ENCODE measurements around the gene STARD9. TPM values are rescaled to one million over a fixed set of nuclear protein-coding genes. Genes with fewer than 3 reads are reported as not detected.

STARD9 gene
- total and polyA plus RNA-seq, 2 of the 13 experiments (the other 11 are each of a cell fraction or from before 2014, with no cell fraction given): 5.3 to 7.5 TPM

DNA sequence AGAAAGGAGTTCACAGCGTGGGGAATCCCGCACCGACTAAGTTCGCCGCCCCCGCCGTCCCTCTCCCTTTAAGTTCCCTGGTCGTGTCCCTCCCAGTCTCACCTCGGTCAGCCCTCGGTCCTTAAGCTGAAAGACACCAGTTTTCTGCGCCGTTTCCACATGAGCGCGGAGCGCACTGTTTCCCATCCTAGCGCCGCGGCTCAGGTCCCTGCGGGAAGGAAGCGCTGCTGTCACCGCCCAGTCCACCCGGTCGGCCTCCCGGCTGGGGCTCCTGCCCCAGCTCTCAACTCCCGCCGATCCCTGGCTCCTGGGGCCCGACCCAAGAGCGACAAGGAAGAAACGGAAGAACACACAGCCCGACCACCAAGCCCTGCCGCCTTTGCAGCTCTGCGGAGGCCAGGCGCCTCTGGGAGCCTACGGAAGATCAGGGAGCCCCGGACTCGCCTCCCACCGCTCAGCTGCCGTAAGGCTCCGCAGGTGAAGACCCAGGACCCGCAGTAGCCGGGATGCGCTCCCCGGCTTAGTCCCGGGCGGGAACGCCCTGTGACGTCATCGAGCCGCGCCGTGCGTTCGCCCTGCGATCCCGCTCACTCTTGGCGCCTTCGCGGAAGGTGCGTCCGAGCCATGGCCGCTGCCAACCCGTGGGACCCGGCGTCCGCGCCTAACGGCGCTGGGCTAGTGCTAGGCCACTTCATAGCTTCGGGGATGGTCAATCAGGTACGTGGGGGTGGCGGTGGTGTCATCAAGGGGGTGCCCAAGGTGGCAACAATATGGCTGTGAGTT lies 27.0 kb upstream of the STARD9 start, which contains the start of the genes HAUS2 and LRRC57 (continued):
- TF ChIP-seq, protein P1, sequence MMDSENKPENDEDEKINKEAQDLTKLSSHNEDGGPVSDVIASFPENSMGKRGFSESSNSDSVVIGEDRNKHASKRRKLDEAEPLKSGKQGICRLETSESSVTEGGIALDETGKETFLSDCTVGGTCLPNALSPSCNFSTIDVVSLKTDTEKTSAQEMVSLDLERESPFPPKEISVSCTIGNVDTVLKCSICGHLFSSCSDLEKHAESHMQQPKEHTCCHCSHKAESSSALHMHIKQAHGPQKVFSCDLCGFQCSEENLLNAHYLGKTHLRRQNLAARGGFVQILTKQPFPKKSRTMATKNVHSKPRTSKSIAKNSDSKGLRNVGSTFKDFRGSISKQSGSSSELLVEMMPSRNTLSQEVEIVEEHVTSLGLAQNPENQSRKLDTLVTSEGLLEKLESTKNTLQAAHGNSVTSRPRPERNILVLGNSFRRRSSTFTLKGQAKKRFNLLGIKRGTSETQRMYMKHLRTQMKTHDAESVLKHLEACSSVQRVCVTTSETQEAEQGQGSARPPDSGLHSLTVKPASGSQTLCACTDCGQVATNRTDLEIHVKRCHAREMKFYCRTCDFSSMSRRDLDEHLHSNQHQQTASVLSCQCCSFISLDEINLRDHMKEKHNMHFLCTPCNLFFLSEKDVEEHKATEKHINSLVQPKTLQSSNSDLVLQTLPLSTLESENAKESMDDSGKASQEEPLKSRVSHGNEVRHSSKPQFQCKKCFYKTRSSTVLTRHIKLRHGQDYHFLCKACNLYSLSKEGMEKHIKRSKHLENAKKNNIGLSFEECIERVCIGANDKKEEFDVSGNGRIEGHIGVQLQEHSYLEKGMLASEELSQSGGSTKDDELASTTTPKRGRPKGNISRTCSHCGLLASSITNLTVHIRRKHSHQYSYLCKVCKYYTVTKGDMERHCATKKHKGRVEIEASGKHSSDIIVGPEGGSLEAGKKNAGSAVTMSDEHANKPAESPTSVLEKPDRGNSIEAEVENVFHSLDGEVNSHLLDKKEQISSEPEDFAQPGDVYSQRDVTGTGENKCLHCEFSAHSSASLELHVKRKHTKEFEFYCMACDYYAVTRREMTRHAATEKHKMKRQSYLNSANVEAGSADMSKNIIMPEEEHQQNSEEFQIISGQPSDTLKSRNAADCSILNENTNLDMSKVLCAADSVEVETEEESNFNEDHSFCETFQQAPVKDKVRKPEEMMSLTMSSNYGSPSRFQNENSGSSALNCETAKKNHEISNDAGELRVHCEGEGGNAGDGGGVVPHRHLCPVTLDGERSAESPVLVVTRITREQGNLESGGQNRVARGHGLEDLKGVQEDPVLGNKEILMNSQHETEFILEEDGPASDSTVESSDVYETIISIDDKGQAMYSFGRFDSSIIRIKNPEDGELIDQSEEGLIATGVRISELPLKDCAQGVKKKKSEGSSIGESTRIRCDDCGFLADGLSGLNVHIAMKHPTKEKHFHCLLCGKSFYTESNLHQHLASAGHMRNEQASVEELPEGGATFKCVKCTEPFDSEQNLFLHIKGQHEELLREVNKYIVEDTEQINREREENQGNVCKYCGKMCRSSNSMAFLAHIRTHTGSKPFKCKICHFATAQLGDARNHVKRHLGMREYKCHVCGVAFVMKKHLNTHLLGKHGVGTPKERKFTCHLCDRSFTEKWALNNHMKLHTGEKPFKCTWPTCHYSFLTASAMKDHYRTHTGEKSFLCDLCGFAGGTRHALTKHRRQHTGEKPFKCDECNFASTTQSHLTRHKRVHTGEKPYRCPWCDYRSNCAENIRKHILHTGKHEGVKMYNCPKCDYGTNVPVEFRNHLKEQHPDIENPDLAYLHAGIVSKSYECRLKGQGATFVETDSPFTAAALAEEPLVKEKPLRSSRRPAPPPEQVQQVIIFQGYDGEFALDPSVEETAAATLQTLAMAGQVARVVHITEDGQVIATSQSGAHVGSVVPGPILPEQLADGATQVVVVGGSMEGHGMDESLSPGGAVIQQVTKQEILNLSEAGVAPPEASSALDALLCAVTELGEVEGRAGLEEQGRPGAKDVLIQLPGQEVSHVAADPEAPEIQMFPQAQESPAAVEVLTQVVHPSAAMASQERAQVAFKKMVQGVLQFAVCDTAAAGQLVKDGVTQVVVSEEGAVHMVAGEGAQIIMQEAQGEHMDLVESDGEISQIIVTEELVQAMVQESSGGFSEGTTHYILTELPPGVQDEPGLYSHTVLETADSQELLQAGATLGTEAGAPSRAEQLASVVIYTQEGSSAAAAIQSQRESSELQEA (CRISPR knock-in tag; IDR thresholded peaks at IDR 0.05; ENCODE audit: not compliant biosample characterization): peak; percentile 77
- no peak for TF ChIP-seq MZF1 (CRISPR knock-in tag; IDR thresholded peaks at IDR 0.05; ENCODE audit: borderline replicate concordance)
- peak; percentile 69 for TF ChIP-seq ARID5B (CRISPR knock-in tag; IDR thresholded peaks at IDR 0.05)
- TF ChIP-seq CREBL2 (CRISPR knock-in tag; IDR thresholded peaks at IDR 0.05; ENCODE audit: borderline replicate concordance): no peak; the same call in 1 of the 2 replicates
- TF ChIP-seq ZNF839 (CRISPR knock-in tag; IDR thresholded peaks at IDR 0.05; ENCODE audit: borderline replicate concordance): no peak
- no peak; the same call in 1 of the 2 replicates for TF ChIP-seq BCL3 (CRISPR knock-in tag; IDR thresholded peaks at IDR 0.05)
- TF ChIP-seq DNMT1 (CRISPR knock-in tag; IDR thresholded peaks at IDR 0.05): peak; percentile 69; the same call in 1 of the 2 replicates
- TF ChIP-seq, protein P2, sequence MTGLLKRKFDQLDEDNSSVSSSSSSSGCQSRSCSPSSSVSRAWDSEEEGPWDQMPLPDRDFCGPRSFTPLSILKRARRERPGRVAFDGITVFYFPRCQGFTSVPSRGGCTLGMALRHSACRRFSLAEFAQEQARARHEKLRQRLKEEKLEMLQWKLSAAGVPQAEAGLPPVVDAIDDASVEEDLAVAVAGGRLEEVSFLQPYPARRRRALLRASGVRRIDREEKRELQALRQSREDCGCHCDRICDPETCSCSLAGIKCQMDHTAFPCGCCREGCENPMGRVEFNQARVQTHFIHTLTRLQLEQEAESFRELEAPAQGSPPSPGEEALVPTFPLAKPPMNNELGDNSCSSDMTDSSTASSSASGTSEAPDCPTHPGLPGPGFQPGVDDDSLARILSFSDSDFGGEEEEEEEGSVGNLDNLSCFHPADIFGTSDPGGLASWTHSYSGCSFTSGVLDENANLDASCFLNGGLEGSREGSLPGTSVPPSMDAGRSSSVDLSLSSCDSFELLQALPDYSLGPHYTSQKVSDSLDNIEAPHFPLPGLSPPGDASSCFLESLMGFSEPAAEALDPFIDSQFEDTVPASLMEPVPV (CRISPR knock-in tag; IDR thresholded peaks at IDR 0.05): peak; percentile 80; the same call in 1 of the 2 replicates
- peak; percentile 74 for TF ChIP-seq MXD4 (CRISPR knock-in tag; IDR thresholded peaks at IDR 0.05)
